Endothelial cell of umbilical vein (primary cell): ENCODE results near the gene POLD3. TPM values are rescaled to one million over a fixed set of nuclear protein-coding genes. Genes with fewer than 3 reads are reported as not detected.

ENCODE experiments used
- BruUV-seq: library from RNA; stranded (reverse); fragments of 400-500 nt; replicated peaks from 2 replicates; lab custom pipeline; 2021; lab: Mats Ljungman, UMichigan
- CTCF ChIA-PET: fragments of 300-600, 350-600 bp; sonication (Branson Sonifier 250); formaldehyde crosslinking; loops from one replicate; lab custom pipeline; 2021; ENCODE audit warnings: antibody characterized with exemption, inconsistent platforms; lab: Charles Lee
- POLR2A ChIA-PET: fragments of 300-600, 350-600 bp; sonication (Branson Sonifier 250); formaldehyde crosslinking; loops from one replicate; lab custom pipeline; 2021; ENCODE audit warnings: antibody characterized with exemption, inconsistent platforms; lab: Charles Lee
- DNase-seq: peaks from one replicate; pipeline ENCODE4 v3.0.0-alpha.2; 2011; ENCODE audit warnings: low read depth, low spot score
- FAIRE-seq: peaks from 2 replicates; lab custom pipeline; 2011; peaks lifted over from hg19 to GRCh38; lab: Jason Lieb, UNC
- H2AFZ ChIP-seq: 2 replicates; pipeline ENCODE4 v1.6.0; 2012; ENCODE audit warnings: low read depth, low read length, control low read depth, inconsistent platforms
- H3K27ac ChIP-seq: 2 replicates; pipeline ENCODE4 v1.5.1; 2011; ENCODE audit warnings: low read depth, mild to moderate bottlenecking, control low read depth, low read length, moderate library complexity; ENCODE audit not compliant: insufficient read depth
- H3K27me3 ChIP-seq, 2 experiments: 2 replicates each; pipeline versions ENCODE4 v1.6.0 to v1.6.1; 2011; ENCODE audit warnings: low read length in 2 of 2, mixed read lengths in 1 of 2; ENCODE audit not compliant: control insufficient read depth in 2 of 2, insufficient read depth in 2 of 2
- H3K36me3 ChIP-seq, 2 experiments: 2 replicates in 1 of 2; 3 replicates in 1 of 2; pipeline ENCODE4 v1.5.1; 2011; ENCODE audit warnings: low read length in 2 of 2, mild to moderate bottlenecking in 1 of 2, moderate library complexity in 1 of 2; ENCODE audit not compliant: control insufficient read depth in 2 of 2, insufficient read depth in 2 of 2; ENCODE audit errors: extremely low read depth in 1 of 2
- H3K4me1 ChIP-seq: 3 replicates; pipeline ENCODE4 v1.5.1; 2011; ENCODE audit warnings: mild to moderate bottlenecking, low read length; ENCODE audit not compliant: control insufficient read depth, insufficient read depth; ENCODE audit errors: extremely low read depth
- H3K4me2 ChIP-seq: 2 replicates; pipeline ENCODE4 v1.6.1; 2011; ENCODE audit warnings: low read length, control low read depth, mixed read lengths; ENCODE audit not compliant: insufficient read depth
- H3K4me3 ChIP-seq, 3 experiments: fragments of 200-600 bp in 1 of 3; sonication (generic), shearing (Covaris generic) in 1 of 3; replicated peaks in 1 of 3; 2 replicates each; pipeline ENCODE4 v1.5.1; 2011 to 2016; ENCODE audit warnings: control low read depth in 3 of 3, low read length in 3 of 3, mild to moderate bottlenecking in 2 of 3, inconsistent platforms in 1 of 3, low read depth in 1 of 3, moderate library complexity in 1 of 3; ENCODE audit not compliant: insufficient read depth in 1 of 3
- H3K79me2 ChIP-seq: 2 replicates; pipeline ENCODE4 v1.6.0; 2012; ENCODE audit warnings: low read length, inconsistent platforms; ENCODE audit not compliant: control insufficient read depth, insufficient read depth
- H3K9ac ChIP-seq: replicated peaks from 2 replicates; pipeline ENCODE3; 2011; ENCODE audit warnings: low read length, control low read depth; ENCODE audit not compliant: insufficient read depth; ENCODE audit errors: extremely low read depth
- H3K9me1 ChIP-seq: replicated peaks from 3 replicates; pipeline ENCODE4 v1.6.0; 2011; ENCODE audit warnings: mild to moderate bottlenecking, low read length; ENCODE audit not compliant: control insufficient read depth, insufficient read depth; ENCODE audit errors: extremely low read depth
- H3K9me3 ChIP-seq: replicated peaks from 2 replicates; pipeline ENCODE4 v1.5.1; 2012; ENCODE audit warnings: low read length, inconsistent platforms; ENCODE audit not compliant: control insufficient read depth, insufficient read depth
- H4K20me1 ChIP-seq: replicated peaks from 2 replicates; pipeline ENCODE3; 2011; ENCODE audit warnings: mild to moderate bottlenecking, low read length; ENCODE audit not compliant: control insufficient read depth, insufficient read depth; ENCODE audit errors: extremely low read depth
- CTCF ChIP-seq, 2 donors: IDR thresholded peaks; 1 replicate in 1 of 2; 2 replicates in 1 of 2; pipeline ENCODE4 v1.5.1; 2011; ENCODE audit warnings: low read length in 2 of 2, mild to moderate bottlenecking in 2 of 2, moderate library complexity in 2 of 2, control low read depth in 1 of 2, inconsistent platforms in 1 of 2, low read depth in 1 of 2; ENCODE audit not compliant: insufficient read depth in 1 of 2; ENCODE audit errors: extremely low read depth in 1 of 2
- EZH2 ChIP-seq: IDR thresholded peaks from 2 replicates; pipeline ENCODE4 v1.6.1; 2012; ENCODE audit warnings: borderline replicate concordance, low read depth, mild to moderate bottlenecking, moderate library complexity, low read length, inconsistent platforms; ENCODE audit not compliant: severe bottlenecking
- FOS ChIP-seq: IDR thresholded peaks from 2 replicates; pipeline ENCODE4 v1.6.1; 2011; ENCODE audit warnings: mild to moderate bottlenecking, low read length, moderate library complexity, borderline replicate concordance; ENCODE audit not compliant: insufficient read depth
- GATA2 ChIP-seq: IDR thresholded peaks from 2 replicates; pipeline ENCODE4 v1.7.0; 2011; ENCODE audit warnings: low read depth, mild to moderate bottlenecking, moderate library complexity, mixed read lengths, low read length; ENCODE audit not compliant: insufficient read length, insufficient read depth
- JUN ChIP-seq: IDR thresholded peaks from 2 replicates; pipeline ENCODE4 v1.6.1; 2011; ENCODE audit warnings: borderline replicate concordance, low read depth; ENCODE audit not compliant: insufficient read length, insufficient read depth
- MAX ChIP-seq: IDR thresholded peaks from 2 replicates; pipeline ENCODE4 v1.6.1; 2011; ENCODE audit not compliant: insufficient read depth, insufficient read length
- MYC ChIP-seq: IDR thresholded peaks from one replicate; pipeline ENCODE4 v1.6.1; 2011; ENCODE audit warnings: mild to moderate bottlenecking, low read depth, low read length
- POLR2A ChIP-seq: IDR thresholded peaks from 2 replicates; pipeline ENCODE4 v1.6.1; 2012; ENCODE audit warnings: low read depth, mild to moderate bottlenecking, control low read depth, low read length
- POLR2AphosphoS5 ChIP-seq: IDR thresholded peaks from 2 replicates; pipeline ENCODE4 v1.6.1; 2012; ENCODE audit warnings: low read depth, mild to moderate bottlenecking, control low read depth, low read length, moderate library complexity; ENCODE audit not compliant: insufficient read depth
- dilution Hi-C: fragments of 300-500 bp; cut with MboI; formaldehyde crosslinking; loops from one replicate; pipeline ENCODE4 v1.15.0; 2019; ENCODE audit warnings: low sequenced_read_pairs; ENCODE audit not compliant: extremely low pct_ligation_motif_present
- intact Hi-C: fragments of 100-400 bp; cut with micrococcal nuclease; formaldehyde crosslinking; loops from one replicate; pipeline ENCODE4 v1.10.0; 2022
- polyA plus RNA-seq, 4 experiments: library from polyadenylated mRNA; depleted of rRNA in 3 of 4; stranded (reverse) in 3 of 4; unstranded in 1 of 4; fragments of >200 nt; gene quantifications; 2 replicates each; pipeline versions ENCODE4 v1.2.1 to v1.2.3, GENCODE V29; 2011 to 2012; ENCODE audit warnings: missing spikeins in 1 of 4
- total RNA-seq: library from RNA; stranded (reverse); gene quantifications from 2 replicates; pipeline ENCODE4 v1.2.3, GENCODE V29; 2021

Gene POLD3
- total and polyA plus RNA-seq, 2 donors (not counting 3 experiments of a cell fraction or from before 2014, with no cell fraction given) = 8.9 to 25.2 TPM

- DNase-seq (no peak), FAIRE-seq (no peak)
- no peak overlapping the region for H3K9ac ChIP-seq
- dilution Hi-C loops = no loop called here
- no peaks in the 10 kb centered on the region for H3K27me3 ChIP-seq
- H2AFZ ChIP-seq = no peak overlapping the region
- ChIA-PET CTCF (interaction anchor here (1.0 kb wide), 1 partner anchor 98 kb away, joined by 3 read pairs; no protein-coding TSS in a partner anchor), POLR2A (no interaction called here)
- intact Hi-C loops = no loop called here
- no TSS peak for BruUV-seq
- no peaks in the 10 kb centered on the region for H4K20me1 ChIP-seq
- H3K27ac ChIP-seq = no peak overlapping the region
- TF ChIP-seq POLR2A (no peak), POLR2AphosphoS5 (no peak), MAX (no peak), CTCF (IDR thresholded peaks at IDR 0.05; ENCODE audit: extremely low read depth in 1 of 2, insufficient read depth in 1 of 2, low read depth in 1 of 2, low read length in 2 of 2) (no peak), EZH2 (no peak), MYC (no peak)
- H3K9me1 ChIP-seq = no peaks in the 10 kb centered on the region
- H3K36me3 ChIP-seq = peaks cover 0 to 7% of the 10 kb centered on the region in 2 experiments
- H3K4me2 ChIP-seq = no peak overlapping the region
- no peaks in the 10 kb centered on the region for H3K9me3 ChIP-seq
- H3K4me1 ChIP-seq = peaks cover 7% of the 10 kb centered on the region
- H3K79me2 ChIP-seq = no peaks in the 10 kb centered on the region
- H3K4me3 ChIP-seq = no peak overlapping the region
Observed at GRCh38 chr11:74641905-74642304, 49.5 kb downstream of the POLD3 start.

GRCh38 chr11:74642912-74643311 lies 50.5 kb downstream of the POLD3 start:
- no peaks in the 10 kb centered on the region for H3K27me3 ChIP-seq
- peaks cover 4% of the 10 kb centered on the region for H3K4me1 ChIP-seq
- no peaks in the 10 kb centered on the region for H3K9me3 ChIP-seq
- H3K4me2 ChIP-seq = no peak overlapping the region
- dilution Hi-C loops = no loop called here
- H4K20me1 ChIP-seq = no peaks in the 10 kb centered on the region
- H3K27ac ChIP-seq = no peak overlapping the region
- no peak overlapping the region for H3K4me3 ChIP-seq
- no TSS peak for BruUV-seq
- intact Hi-C loops = no loop called here
- FAIRE-seq (no peak), DNase-seq (no peak)
- no peak overlapping the region for H3K9ac ChIP-seq
- no peaks in the 10 kb centered on the region for H3K79me2 ChIP-seq
- no peaks in the 10 kb centered on the region for H3K9me1 ChIP-seq
- ChIA-PET CTCF (no interaction called here), POLR2A (no interaction called here)
- TF ChIP-seq MYC (no peak), GATA2 (no peak), POLR2AphosphoS5 (no peak), MAX (no peak), EZH2 (no peak), CTCF (IDR thresholded peaks at IDR 0.05; ENCODE audit: extremely low read depth in 1 of 2, insufficient read depth in 1 of 2, low read depth in 1 of 2, low read length in 2 of 2) (no peak), JUN (no peak), FOS (no peak), POLR2A (no peak)
- H3K36me3 ChIP-seq = peaks cover 0 to 7% of the 10 kb centered on the region in 2 experiments
- H2AFZ ChIP-seq = no peak overlapping the region
